HG03039 (cell line): ENCODE results near the gene SIX5.

Source experiments
- ATAC-seq: cut with Tn5 transposase; IDR thresholded peaks from one replicate; pipeline ENCODE4 v1.9.1; 2021; ENCODE audit warnings: mild to moderate bottlenecking, moderate library complexity; ENCODE audit not compliant: unreplicated experiment

SIX5 gene

DNA sequence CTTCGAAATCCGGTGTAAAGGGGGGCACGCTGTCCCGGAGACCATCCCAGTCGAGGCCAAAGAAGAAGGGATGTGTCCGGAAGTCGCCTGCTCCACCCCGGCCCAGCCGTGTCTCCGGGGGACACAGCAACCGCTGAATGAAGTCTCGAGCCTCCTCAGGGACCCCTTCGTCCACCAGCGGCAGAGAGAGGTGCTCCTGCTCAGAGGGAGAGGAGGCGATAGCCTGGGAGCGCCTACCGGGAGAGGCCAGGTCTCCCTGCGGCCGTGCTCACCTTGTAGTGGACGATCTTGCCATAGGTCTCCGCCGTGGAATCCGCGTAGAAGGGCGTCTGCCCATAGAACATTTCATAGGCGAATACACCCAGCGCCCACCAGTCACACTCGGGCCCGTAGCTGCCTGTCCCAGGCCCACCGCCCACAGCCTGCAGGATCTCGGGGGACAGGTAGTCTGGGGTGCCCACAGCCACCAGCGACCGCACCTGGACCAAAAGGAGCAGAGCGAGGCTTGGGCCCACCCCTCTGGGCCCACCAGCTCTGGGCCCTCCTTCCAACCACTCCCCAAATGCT is 8.4 kb upstream of the SIX5 start:
- ATAC-seq, result no peak

- ATAC-seq, result no peak
Measured at GRCh38 chr19:45774765-45775164, 5.7 kb upstream of the SIX5 start.

GRCh38 chr19:45773384-45773783 is 4.3 kb upstream of the SIX5 start:
- ATAC-seq, result no peak

DNA sequence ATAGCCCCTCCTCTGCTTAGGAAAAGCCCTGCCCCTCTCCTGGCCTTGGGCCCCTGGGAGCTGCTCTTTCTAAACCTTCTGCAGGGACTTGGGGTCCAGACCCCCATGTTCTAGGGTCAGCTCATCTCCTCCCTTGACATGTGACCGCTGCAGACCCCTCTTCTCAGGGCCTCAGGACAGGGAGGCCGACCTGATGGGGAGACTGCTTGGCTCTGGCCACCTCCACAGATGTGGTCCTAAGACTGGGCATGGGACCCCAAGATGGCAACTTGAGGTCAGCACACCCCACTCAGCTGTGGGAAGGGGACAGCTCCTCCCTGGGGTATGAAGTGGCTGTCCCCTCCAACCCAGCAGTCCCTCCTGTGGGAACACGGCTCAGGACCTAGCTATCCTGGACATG is 3.9 kb upstream of the SIX5 start:
- ATAC-seq, result no peak

GRCh38 chr19:45772130-45772840 is 3.2 kb upstream of the SIX5 start:
- no peak for ATAC-seq

DNA sequence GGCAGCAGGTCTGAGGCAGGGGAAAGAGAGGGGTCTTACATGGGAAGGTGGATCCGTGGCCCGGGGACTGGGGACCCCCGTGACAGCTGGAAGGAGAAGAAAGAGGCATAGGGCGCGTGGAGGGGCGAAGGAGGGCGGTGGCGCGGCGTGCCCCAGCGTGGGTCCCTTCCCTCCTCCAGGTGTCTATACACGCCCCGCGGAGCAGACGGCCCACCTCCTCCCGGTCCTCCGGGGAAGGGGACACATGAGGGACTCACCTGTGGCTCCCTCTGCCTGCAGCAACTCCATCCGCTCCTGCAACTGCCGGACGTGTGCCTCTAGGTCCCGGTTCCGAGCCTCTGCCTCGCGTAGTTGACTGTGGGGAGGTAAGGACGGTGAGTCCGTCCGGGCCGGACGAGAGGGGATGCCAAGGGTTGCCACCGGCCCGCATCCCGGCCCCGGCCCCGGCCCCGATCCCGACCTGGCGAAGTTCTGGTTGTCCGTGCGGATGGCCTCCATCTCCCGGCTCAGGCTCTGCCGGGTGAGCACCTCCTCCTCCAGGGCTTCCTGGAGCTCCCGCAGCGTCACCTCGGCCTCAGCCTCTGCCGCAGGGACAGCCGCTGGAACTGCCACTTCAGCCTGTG is 2.4 kb upstream of the SIX5 start:
- no peak for ATAC-seq

DNA sequence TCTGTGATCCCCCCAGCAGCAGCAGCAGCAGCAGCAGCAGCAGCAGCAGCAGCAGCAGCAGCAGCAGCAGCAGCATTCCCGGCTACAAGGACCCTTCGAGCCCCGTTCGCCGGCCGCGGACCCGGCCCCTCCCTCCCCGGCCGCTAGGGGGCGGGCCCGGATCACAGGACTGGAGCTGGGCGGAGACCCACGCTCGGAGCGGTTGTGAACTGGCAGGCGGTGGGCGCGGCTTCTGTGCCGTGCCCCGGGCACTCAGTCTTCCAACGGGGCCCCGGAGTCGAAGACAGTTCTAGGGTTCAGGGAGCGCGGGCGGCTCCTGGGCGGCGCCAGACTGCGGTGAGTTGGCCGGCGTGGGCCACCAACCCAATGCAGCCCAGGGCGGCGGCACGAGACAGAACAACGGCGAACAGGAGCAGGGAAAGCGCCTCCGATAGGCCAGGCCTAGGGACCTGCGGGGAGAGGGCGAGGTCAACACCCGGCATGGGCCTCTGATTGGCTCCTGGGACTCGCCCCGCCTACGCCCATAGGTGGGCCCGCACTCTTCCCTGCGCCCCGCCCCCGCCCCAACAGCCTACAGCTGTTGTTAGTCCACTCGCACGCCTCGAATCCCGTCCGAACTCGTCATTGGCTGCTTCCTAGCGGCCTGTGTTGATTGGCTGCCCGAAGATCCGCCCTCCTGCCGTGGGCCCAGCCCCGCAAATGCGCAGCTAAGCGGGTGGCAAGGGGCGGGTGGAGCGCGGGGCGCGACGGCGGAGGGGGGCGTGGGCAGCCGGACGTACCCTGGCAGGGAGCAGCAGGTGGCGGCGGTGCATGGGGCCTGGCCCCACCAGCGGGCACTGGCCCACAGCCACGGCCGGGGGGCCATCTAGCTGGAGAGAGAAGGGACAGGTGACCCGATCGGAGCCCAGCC is 1.4 kb upstream of the SIX5 start:
- ATAC-seq, result peak; percentile 37

- ATAC-seq, result peak; percentile 4
Measured at GRCh38 chr19:45769821-45770191, 754 bp upstream of the SIX5 start.

DNA sequence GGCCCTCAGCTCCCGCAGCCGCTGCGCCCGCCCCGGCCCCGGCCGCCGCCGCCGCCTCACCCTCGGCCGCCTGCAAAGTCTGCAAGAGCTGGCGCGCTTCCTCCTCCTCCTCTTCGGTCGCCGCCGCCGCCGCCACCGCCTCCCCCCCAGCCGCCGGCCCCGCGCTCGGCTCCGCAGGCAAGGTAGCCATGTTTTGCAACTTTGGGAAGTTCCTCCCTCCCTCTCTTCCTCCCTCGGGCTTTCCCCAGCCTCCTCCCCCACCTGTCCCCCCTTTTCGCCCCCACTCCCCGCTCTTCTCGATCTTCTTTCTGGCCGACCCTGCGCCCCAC is 433 bp downstream of the SIX5 start:
- ATAC-seq, result no peak

DNA sequence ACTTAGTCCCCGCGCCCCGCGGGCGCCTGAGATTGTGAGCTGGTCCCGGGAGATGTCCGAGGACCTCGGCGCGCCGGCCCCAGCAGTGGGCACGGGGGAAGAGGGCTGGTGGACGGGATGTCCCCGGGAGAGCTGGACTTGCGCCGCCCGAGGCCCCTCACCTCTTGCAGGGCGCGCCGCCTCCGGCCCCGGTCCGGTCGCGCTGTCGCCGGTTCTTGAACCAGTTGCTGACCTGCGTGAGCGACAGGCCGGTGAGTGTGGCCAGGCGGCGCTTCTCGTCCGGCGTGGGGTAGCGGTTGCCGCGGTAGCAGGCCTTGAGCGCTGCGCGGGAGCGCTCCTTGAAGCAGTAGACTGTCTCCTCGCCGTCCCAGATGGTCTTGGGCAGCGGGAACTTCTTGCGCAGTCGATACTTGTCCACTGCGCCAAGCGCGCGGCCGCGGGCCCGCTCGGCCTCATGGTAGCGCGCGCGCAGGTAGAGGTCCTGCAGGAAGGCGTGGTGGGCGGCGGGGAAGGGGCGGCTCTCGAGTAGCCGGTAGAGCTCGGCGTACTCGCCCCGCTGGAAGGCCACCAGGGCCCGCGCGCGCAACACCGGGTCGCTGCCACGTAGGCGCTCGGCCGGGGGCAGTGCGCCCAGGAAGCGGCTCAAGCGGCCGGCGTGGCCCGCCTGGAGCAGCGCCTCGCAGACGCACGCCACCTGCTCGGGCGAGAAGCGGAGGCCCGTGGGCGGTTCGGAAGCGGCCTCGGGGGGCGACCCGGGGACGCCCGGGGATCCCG is 984 bp downstream of the SIX5 start:
- ATAC-seq, result no peak

- ATAC-seq, result no peak
Measured at GRCh38 chr19:45767410-45767880, 1.6 kb downstream of the SIX5 start.

GRCh38 chr19:45766869-45767346 is 2.1 kb downstream of the SIX5 start:
- no peak for ATAC-seq

GRCh38 chr19:45766296-45766868 is 2.7 kb downstream of the SIX5 start:
- ATAC-seq, result no peak

- no peak for ATAC-seq
Measured at GRCh38 chr19:45765702-45766295, 3.3 kb downstream of the SIX5 start.

DNA sequence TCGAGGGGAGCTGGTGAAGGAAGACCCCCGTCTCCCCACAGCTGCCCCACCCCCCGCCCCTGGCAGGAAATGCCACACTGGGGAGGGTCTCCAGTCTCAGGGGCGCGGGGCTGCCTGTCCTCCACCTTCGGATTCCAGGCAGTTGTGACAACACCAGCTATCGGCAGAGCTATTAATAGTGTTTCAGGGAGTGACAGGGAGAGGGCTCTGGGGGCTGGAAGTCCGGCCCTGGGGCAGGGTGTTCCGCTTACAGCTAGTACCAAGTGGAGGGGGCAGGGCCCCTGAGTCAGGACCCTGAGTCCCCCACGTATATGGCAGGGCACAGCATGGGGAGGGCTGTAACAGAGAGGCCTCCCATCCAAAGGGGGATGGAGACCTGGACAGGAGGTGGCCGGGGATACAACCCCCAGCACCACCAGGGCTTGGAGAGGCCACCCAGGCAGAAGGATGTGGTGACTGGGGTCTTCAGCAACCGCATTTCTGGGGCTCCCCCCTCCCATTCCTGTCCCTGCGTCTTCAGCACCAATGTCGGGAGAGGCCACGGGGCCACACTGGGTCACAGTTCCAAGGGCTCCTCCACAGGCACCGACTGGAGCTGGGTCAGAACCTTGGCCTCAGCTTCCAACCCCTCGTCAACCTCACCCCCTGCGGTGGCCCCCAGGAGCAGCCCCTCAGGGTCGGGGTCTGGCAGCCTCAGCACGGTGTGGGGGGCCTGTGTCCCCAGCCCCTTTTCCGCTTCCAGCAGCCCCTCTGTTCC is 3.9 kb downstream of the SIX5 start:
- ATAC-seq, result no peak

- ATAC-seq, result no peak
Measured at GRCh38 chr19:45764475-45764874, 4.6 kb downstream of the SIX5 start.

- no peak for ATAC-seq
Measured at GRCh38 chr19:45763691-45764294, 5.3 kb downstream of the SIX5 start.

DNA sequence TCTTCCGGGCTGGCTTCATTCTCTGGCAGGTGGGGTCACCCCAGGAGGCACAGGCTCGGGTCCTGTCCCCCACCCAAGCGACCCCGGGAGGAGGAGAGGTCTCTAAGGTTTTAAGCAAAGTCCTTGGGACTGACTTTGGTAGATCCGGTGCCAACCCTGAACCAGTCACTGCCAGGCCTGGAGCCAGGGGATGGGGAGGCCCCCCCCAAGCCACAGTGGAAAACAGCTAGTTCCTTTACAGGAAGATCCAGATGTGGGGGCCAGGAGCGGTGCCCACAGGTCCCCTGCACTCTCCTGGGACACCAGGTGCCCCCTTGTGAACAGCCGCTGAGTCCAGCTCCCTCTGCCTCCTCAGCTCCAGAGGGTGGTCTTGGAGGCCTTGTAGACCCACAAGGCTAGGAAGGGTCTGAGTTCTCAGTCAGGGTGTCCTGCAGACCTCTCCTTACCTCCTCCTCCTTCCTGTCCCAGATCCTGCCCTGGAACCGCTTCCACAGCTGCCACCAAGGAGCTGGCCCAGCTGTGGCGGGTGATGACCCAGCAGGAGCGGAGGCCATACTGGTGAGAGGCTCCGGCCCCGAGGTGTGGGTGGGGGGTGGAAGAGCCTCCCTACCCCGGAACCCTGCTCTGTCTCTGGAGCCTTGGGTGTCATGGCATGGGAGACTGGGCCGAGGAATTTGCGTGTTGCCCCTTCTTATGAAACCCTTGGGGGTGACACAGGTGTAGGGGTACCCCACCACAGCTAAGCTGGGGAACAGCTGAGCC is 6.0 kb downstream of the SIX5 start:
- no peak for ATAC-seq
